Keratinocyte (primary cell): ENCODE results near the gene DCAF17. TPM values are rescaled to one million over a fixed set of nuclear protein-coding genes. Genes with fewer than 3 reads are reported as not detected.

ENCODE experiments used
- DNase-seq: peaks from one replicate; pipeline ENCODE4 v3.0.0-alpha.2; 2011; ENCODE audit warnings: low read depth, missing footprints, low spot score
- FAIRE-seq: peaks from 2 replicates; lab custom pipeline; 2011; peaks lifted over from hg19 to GRCh38; lab: Jason Lieb, UNC
- H2AFZ ChIP-seq: 2 replicates; pipeline ENCODE4 v1.6.0; 2012; ENCODE audit warnings: low read length, control low read depth, inconsistent platforms; ENCODE audit not compliant: control insufficient read depth
- H3K27ac ChIP-seq: 2 replicates; pipeline ENCODE4 v1.5.1; 2011; ENCODE audit warnings: low read length; ENCODE audit not compliant: control insufficient read depth, insufficient read depth
- H3K27me3 ChIP-seq: 3 replicates; pipeline ENCODE4 v1.6.0; 2011; ENCODE audit warnings: low read length; ENCODE audit not compliant: control insufficient read depth, insufficient read depth; ENCODE audit errors: extremely low read depth
- H3K36me3 ChIP-seq, 2 experiments: 2 replicates in 1 of 2; 3 replicates in 1 of 2; pipeline ENCODE4 v1.5.1; 2011; ENCODE audit warnings: low read length in 2 of 2, mild to moderate bottlenecking in 1 of 2; ENCODE audit not compliant: control insufficient read depth in 2 of 2, insufficient read depth in 2 of 2; ENCODE audit errors: extremely low read depth in 1 of 2
- H3K4me1 ChIP-seq: 3 replicates; pipeline ENCODE4 v1.5.1; 2011; ENCODE audit warnings: low read length; ENCODE audit not compliant: control insufficient read depth, insufficient read depth; ENCODE audit errors: extremely low read depth
- H3K4me2 ChIP-seq: 3 replicates; pipeline ENCODE4 v1.6.0; 2011; ENCODE audit warnings: low read depth, low read length; ENCODE audit not compliant: control insufficient read depth, insufficient read depth; ENCODE audit errors: extremely low read depth
- H3K4me3 ChIP-seq, 3 experiments: fragments of 200-600 bp in 1 of 3; sonication (generic) in 1 of 3; 2 replicates in 2 of 3; 3 replicates in 1 of 3; pipeline ENCODE4 v1.5.1; 2011 to 2016; ENCODE audit warnings: low read length in 3 of 3, mild to moderate bottlenecking in 3 of 3, control low read depth in 2 of 3, inconsistent platforms in 1 of 3, low read depth in 1 of 3, mixed read lengths in 1 of 3, mixed run types in 1 of 3, moderate library complexity in 1 of 3; ENCODE audit not compliant: control insufficient read depth in 2 of 3, insufficient read depth in 2 of 3; ENCODE audit errors: extremely low read depth in 1 of 3
- H3K79me2 ChIP-seq: 2 replicates; pipeline ENCODE4 v1.6.0; 2012; ENCODE audit warnings: low read length; ENCODE audit not compliant: control insufficient read depth, insufficient read depth
- H3K9ac ChIP-seq: 3 replicates; pipeline ENCODE4 v1.6.0; 2011; ENCODE audit warnings: low read length; ENCODE audit not compliant: control insufficient read depth, insufficient read depth; ENCODE audit errors: extremely low read depth
- H3K9me1 ChIP-seq: 3 replicates; pipeline ENCODE4 v1.6.0; 2011; ENCODE audit warnings: low read length; ENCODE audit not compliant: control insufficient read depth, insufficient read depth; ENCODE audit errors: extremely low read depth
- H3K9me3 ChIP-seq: 2 replicates; pipeline ENCODE4 v1.5.1; 2012; ENCODE audit warnings: low read depth, low read length; ENCODE audit not compliant: control insufficient read depth
- H4K20me1 ChIP-seq: 3 replicates; pipeline ENCODE4 v1.6.0; 2011; ENCODE audit warnings: low read length; ENCODE audit not compliant: control insufficient read depth, insufficient read depth; ENCODE audit errors: extremely low read depth
- CTCF ChIP-seq, 3 experiments: IDR thresholded peaks in 1 of 3; conservative IDR thresholded peaks in 1 of 3; optimal IDR thresholded peaks in 1 of 3; 2 replicates in 2 of 3; 3 replicates in 1 of 3; pipeline versions ENCODE3 to v1.5.1; 2011; ENCODE audit warnings: low read length in 3 of 3, mild to moderate bottlenecking in 3 of 3, moderate library complexity in 2 of 3, control low read depth in 1 of 3, inconsistent platforms in 1 of 3; ENCODE audit not compliant: insufficient read depth in 2 of 3; ENCODE audit errors: extremely low read depth in 1 of 3
- EZH2 ChIP-seq: IDR thresholded peaks from one replicate; pipeline ENCODE4 v1.6.1; 2012; ENCODE audit warnings: inconsistent platforms, mild to moderate bottlenecking, low read length, moderate library complexity
- dilution Hi-C: fragments of 300-500 bp; cut with MboI; formaldehyde crosslinking; loops from one replicate; pipeline ENCODE4 v1.7.0; 2020; ENCODE audit warnings: low sequenced_read_pairs; ENCODE audit not compliant: extremely low pct_ligation_motif_present
- polyA plus RNA-seq, 5 experiments: library from polyadenylated mRNA; depleted of rRNA in 3 of 5; stranded (reverse) in 3 of 5; stranded (forward) in 1 of 5; unstranded in 1 of 5; fragments of >200 nt; gene quantifications; 1 replicate in 1 of 5; 2 replicates in 3 of 5; 3 replicates in 1 of 5; pipeline versions ENCODE4 v1.2.1 to v1.2.3, GENCODE V29; 2011 to 2012; ENCODE audit warnings: missing spikeins in 2 of 5, low read depth in 1 of 5, low replicate concordance in 1 of 5

Gene DCAF17
- polyA plus RNA-seq, 1 donor (not counting 4 experiments of a cell fraction or from before 2014, with no cell fraction given) = 22.9 TPM

DNA sequence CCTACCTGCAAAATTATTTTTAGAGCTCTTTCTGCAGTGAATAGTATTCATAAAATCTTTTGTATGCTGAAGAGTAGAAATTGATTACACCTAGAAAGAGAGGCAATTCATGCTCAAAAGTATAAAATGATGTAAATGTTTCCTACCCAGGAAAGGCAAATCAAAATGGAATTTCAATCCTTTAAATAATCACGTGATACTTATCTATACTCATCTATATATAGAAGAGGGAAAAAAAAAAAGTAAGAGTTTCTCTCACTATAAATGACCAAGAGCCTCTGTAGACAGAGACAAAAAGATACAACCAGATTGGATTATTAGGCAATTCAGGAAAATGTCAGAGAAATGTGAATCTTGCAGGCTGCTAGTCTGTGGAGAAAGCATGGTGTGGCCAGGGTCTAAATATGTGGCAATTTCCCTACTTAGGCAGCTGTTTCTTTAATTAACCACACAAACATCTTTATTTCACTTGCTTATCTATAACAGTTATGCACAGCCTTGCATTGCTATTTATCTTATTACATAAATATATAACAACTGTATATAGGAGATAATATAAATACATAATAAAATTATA, 39.8 kb upstream of the DCAF17 start:
- no peak for TF ChIP-seq EZH2
- TF ChIP-seq CTCF (optimal IDR thresholded peaks at IDR 0.05 in 1 of 3, IDR thresholded peaks at IDR 0.05 in 1 of 3, conservative IDR thresholded peaks at IDR 0.05 in 1 of 3; ENCODE audit: extremely low read depth in 1 of 3, insufficient read depth in 2 of 3, low read length in 3 of 3) = no peak
- H3K4me1 ChIP-seq = peaks cover 13% of the 10 kb centered on the region
- H3K9me1 ChIP-seq = no peaks in the 10 kb centered on the region
- H3K79me2 ChIP-seq = peaks cover 46% of the 10 kb centered on the region
- dilution Hi-C loops = no loop called here
- FAIRE-seq = no peak
- no peak for DNase-seq
- no peaks in the 10 kb centered on the region for H3K9me3 ChIP-seq
- no peak overlapping the region for H3K4me3 ChIP-seq
- H3K36me3 ChIP-seq = no peaks in the 10 kb centered on the region
- H4K20me1 ChIP-seq = no peaks in the 10 kb centered on the region
- H3K27me3 ChIP-seq = no peaks in the 10 kb centered on the region
- H3K4me2 ChIP-seq = no peak overlapping the region
- no peak overlapping the region for H2AFZ ChIP-seq
- no peak overlapping the region for H3K9ac ChIP-seq
- no peak overlapping the region for H3K27ac ChIP-seq

GRCh38 chr2:171399292-171399691, 34.7 kb upstream of the DCAF17 start:
- Histone ChIP-seq H3K27ac (no peak overlapping the region), H3K79me2 (peaks cover 70% of the 10 kb centered on the region), H4K20me1 (no peaks in the 10 kb centered on the region), H3K4me1 (peaks cover 10% of the 10 kb centered on the region), H3K9me1 (no peaks in the 10 kb centered on the region), H3K9ac (no peak overlapping the region), H3K4me2 (no peak overlapping the region), H3K9me3 (peaks cover 5% of the 10 kb centered on the region), H3K36me3 (peaks cover 2 to 4% of the 10 kb centered on the region in 2 experiments), H3K4me3 (no peak overlapping the region), H3K27me3 (no peaks in the 10 kb centered on the region), H2AFZ (no peak overlapping the region)
- TF ChIP-seq CTCF (optimal IDR thresholded peaks at IDR 0.05 in 1 of 3, IDR thresholded peaks at IDR 0.05 in 1 of 3, conservative IDR thresholded peaks at IDR 0.05 in 1 of 3; ENCODE audit: extremely low read depth in 1 of 3, insufficient read depth in 2 of 3, low read length in 3 of 3) = no peak
- TF ChIP-seq EZH2 = no peak
- DNase-seq (no peak), FAIRE-seq (no peak)
- dilution Hi-C loops = no loop called here
